IPS-NIHi7 (cell line): Measurements from ENCODE around the gene DENND1A.

ENCODE experiments used
- DNase-seq: peaks from one replicate; pipeline ENCODE4 v3.0.0; 2012; ENCODE audit warnings: mixed read lengths; ENCODE audit errors: extremely low spot score

DENND1A gene

DNA sequence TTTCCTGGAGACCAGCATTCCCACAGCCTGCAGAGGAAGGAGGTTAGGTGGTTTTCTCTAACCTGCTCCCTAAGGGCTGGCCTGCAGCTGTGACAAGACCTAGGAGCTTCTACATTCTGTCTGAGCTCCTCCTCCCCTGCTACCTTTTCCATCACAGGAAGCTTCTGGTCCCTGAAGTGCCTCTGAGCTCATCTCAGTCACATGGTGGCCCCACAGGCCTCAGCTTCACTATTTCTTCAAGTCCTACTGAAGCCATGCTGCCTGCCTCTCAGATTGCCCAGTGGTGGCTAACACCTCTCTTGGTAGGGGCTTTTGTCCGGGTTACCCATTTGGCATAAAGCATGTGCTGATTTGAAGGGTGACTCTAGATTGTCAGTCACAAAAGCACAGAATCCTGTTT lies 314.5 kb downstream of the DENND1A start:
- DNase-seq = no peak

DNA sequence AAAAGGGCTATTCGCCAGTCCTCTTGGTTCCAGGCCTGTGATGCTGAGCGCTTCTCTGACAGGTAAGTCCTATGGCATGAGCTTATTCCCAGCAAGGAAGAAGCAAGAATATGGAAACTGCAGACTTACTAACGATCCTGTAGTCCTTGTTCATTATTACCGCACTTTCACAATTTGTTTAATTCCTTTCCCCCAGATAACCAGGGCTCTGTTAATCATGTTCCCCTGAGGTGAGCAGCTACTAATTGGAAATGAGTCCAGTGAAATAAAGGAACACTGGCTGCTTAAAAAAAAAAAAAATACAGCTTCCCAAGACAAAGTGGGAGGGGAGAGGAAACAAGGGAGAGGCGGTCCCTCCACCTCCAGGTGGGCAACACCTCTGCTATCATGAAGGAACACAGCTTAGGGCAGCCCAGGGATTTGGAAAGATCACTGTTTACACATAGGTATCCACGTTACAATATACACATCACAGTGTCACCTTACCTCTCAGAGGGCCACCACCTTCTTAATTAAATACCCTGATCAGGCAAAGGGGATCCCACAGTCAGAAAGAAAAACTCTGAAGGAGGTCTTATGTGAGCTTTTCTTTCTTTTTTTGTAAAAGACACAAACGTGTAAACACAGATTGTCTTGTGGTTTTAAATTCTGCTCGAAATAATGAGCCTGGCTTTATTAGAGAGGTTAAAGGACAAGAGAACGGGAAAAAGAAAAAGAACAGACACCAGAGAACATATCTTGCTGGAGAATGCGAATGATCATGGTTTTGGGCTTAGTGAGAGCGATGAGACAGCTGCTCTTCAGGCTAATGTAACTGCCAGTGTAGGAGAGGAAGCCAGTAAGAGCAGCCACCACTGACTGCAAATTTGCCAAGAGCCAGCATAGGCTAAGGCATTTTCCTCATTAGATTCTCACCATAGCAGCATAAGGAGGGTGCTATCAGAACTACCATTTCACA lies 315.3 kb downstream of the DENND1A start:
- DNase-seq = no peak

DNA sequence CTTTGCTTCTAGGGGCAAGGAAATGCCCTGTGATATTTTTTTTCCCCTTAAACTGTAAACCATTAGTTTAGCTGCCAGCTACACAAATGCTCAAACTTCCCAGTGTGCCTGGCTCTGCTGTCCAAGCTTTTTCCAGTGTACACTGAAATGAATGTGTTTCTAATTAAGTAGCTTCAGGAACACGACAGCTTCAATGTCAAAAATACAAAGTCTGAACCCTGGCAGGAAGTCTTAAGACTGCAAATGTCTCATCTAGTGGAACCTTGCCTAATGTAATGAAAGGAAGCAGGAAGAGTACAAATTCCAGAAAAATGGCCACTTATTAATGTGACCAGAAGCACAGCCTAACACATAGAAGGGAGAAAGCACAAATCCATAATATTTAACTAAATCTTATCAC lies 318.7 kb downstream of the DENND1A start:
- no peak for DNase-seq

DNA sequence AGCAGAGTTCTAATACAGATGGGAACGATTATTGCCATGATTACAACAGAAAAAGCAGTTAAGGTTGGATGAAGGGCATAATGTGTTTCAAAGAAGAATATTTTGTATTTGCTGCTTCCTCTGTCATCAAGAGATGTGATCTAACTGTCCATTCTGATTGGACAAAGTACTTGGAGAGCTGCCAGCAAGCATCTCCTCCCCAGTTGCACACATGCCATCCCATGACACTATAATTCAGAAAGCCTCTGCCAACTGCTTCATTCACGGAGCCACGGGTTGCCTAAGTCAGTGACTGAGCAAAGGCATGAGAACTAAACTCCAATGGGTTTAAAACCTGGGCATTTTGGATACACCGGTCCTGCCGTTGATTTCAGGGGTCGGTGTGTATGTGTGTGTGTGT lies 320.1 kb downstream of the DENND1A start:
- DNase-seq = no peak

DNA sequence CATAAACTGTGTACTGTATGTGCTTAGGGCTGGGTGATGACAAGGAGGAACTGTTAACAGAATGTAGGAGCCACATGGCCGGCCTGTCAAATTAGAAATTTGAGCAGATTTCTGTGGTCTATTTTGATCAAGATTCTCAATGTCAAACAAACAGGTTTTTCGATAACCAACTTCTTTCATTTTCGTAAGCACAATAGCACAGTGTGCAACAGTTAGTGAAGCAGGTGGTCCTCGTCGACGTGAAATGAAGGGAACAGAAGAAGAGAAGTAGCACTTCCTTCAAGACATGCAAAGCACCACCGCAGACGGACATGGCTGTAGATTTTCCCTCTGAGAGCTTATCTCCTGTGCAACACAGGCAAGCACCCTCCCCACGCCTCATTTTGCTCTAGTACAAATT lies 321.8 kb downstream of the DENND1A start:
- no peak for DNase-seq

DNA sequence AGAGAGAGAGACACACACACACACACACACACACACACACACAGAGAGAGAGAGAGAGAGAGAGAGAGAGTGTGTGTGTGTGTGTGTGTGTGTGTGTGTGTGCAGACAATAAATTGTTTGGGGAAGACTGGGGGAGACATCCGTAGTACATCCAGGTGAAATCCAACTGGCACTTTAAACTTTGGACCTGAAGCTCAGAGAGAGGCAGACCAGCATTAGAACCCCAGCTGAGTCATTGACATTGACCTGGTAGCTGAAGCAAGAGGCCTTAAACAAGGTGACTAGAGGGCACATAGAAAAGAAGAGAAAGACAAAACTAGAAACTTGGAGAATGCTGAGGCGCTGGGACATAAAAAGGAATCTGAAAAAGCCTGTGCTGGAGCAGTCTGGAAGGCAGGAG lies 322.4 kb downstream of the DENND1A start:
- DNase-seq = no peak

DNA sequence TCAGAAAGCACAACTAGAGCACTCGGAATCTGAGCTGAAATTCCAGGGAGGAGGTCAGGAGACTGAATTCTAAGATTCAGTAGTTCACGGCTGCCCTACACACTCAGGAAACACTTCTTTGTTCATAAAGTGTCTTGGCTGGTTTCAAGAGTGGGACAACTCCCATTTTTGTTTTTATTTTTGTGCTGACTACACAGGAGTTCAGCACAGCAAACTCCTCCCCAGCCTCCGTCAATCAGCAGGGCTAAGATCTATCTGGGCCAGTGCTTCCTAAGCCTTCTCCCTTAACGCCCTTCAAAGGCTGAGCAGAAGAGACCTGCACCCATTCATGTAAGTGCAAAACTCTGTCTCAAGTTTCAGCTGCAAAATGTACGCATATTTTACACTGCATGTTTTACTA lies 323.8 kb downstream of the DENND1A start:
- no peak for DNase-seq

DNA sequence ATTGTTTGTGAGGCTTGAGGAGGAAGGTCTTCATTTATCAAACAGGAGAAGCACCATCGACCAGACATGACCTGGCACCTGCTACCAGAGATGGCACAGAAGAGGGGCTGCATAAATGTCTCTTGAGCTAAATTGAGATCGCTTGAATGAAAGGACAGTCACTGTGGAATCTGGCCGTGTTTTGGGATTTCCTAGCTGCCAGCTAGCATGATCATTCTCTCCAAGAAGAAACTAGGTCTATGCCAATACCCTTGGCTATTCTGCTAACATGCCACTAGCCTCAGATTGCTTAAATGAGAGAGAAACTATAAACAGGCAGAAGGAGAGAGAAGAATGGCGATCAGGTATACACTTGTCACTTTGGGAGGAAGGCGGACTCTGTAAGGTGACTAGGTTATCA lies 324.6 kb downstream of the DENND1A start:
- DNase-seq = no peak

DNA sequence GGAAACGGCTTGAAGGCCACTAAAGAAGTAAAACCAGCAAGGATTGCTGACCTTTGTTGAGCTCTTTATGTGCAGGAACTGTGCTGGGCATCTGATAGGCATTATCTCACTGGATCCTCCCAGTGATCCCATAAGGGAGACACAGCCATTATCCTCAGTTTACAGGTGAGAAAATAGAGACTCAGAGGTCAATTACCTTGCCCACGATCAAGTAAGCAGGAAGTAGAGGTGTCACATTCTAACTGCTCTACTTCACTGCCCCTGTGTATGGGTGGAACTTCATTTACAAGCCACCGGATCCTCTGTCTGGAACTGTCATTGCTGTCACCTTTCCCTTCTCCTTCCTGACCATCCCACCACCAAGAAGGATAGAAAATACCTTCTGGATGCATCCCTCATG lies 325.1 kb downstream of the DENND1A start:
- no peak for DNase-seq

DNA sequence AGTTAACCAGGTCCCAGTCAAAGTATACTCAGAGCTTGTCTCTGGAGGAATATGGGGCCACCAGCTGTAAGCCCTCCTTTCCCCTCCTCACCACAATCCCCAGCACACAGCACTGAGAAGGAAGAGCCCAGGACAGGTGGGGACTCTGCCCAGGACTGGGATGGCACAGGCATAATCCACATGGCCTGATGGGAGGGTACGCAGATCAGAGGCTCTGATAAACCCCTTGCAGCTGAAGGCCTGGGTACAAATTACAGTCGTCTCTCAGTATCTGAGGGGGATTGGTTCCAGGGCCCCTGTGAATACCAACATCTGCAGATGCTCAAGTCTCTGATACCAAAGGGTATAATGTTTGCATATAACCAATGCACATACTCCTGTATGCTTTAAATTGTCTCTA lies 328.1 kb downstream of the DENND1A start:
- DNase-seq = no peak

DNA sequence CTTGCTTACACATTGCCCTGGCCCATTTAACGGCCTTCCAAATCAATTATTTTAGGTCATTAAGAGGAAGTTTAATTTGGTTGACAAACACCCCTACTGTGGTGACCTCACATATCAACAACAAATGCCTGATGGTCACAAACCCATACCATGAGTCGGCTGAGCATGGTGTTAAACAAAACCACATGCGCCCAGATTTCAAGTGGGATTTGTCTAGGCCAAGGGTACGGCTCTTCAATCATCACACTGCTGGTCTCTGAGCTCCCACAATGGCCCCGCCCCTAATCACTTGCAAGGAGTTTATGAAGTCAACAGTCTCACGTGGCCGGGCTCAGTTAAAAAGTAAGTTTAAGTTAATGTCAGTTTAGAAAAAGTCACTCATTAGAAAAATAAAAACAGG lies 330.1 kb downstream of the DENND1A start:
- no peak for DNase-seq

DNA sequence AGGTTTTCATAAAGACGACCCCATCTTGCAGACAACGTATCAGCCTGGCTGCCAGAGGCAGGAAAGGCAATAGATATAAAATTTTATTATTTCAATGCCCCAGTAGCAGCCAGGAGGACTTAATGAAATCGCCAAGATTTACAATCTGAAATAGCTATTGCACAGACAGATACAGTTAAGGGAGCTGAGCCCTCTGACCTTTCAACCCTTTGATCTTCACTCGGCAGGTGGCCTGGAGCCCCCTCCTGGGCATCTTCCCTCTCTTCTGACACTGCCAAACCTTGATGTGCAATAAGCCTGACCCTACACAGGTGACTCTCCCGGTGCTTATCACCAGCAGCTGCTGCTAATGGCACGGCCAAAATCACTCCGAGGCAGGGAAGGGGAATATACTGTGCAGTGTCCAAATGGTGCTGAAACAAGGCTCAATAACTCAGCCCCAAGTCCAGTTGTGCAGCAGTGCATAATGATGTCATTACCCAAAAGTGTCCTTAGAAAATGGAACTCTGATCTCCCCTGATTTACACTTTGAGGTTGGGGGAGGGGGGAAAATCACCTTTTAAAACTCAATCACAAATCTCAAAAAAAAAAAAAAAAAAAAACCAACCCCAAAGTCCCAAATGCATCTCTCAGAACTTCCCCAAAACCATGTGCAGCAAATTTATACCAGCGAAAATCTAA lies 331.9 kb downstream of the DENND1A start:
- DNase-seq = no peak

DNA sequence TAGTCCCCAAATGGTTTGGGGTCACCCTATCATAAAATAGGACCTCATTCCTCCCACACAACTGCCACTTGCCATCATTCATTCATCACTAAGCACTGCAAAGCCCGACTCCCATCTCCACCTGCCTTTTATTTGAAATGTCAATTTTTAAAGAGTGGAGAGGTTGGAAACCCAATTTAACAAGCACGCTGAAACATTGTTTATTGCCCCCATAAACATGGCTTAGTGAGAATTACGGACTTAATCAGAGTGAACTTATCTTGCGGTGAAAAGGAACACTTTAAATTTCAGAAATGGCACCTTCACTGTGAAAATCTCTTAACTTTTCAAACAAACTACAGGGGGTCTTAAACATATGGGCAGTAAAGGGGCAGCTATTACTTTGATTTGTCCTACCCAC lies 332.9 kb downstream of the DENND1A start:
- DNase-seq = no peak

DNA sequence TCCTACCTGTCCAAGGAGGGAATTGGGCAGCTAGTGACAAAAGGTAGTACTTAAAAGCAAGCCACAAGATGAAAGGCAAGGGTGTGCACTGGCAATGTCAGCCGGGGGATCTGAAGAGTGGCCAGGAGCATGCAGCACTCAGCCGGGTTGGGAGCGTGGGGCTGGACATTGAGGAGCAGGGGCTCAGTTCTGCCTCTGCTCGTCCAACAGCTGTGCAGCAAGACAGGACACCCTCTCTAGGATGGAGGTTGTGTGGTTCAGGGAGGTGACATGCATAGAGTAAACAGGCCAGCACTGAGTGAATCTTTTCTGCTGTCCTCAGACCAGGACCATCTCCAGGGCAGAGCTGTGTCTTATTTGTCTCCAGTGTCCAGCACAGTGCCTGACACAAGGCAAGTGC lies 338.6 kb downstream of the DENND1A start:
- DNase-seq = no peak

DNA sequence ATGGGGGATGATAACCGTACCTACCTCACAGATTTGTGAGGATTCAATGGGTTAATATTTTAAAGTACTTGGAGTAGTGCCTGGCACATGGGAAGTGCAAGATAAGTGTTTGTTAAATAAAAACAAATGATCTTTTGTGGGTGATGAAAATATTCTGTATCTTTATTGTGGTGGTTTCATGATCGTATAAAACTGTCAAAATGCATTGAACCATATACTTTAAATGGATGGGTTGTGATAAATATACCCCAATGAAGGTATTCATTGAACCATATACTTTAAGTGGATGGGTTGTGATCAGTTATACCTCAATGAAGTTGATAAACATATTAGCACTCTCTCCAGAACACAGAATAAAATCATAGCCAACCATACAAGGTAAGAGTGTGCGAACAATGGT lies 339.4 kb downstream of the DENND1A start:
- DNase-seq = no peak

DNA sequence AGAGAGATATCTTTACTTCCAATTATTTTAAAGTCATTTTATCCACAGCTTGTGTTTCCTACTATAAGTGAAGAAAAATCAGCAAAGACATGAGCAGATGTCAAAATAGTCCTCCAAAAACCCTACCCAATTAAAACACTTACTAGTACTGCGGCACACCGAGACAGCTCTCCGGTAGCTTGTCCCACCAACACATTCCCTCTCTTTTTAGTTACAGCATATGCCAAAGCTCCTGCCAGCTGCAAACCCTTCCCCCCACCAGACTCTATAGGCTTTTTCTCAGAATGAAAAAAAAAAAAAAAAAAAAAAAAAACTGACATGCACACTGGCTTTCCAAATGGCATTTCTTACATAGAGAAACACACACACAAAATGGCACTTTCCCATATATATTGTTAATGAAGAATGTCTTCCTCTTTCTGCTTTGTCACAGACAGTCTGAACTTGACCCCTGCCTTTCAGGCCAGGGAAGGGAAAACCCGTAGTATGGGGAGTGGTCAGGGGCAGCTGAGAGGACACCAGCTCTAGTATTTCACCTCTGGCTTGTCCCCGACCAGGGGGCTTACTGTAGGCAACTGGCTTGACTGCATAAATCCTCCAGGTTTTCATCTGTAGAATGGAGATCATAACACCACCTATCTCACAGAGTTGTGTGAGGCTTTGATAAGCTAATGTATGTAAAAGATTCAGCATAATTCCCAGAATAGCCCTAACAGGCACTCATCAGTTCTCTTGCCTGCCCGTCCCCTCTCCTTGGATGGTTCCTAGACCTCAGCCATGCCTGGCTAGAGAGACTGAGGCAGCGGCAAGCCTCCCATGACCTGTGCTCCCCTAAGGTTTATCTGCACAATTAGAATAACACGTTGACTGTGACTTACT lies 340.3 kb downstream of the DENND1A start:
- DNase-seq = no peak

DNA sequence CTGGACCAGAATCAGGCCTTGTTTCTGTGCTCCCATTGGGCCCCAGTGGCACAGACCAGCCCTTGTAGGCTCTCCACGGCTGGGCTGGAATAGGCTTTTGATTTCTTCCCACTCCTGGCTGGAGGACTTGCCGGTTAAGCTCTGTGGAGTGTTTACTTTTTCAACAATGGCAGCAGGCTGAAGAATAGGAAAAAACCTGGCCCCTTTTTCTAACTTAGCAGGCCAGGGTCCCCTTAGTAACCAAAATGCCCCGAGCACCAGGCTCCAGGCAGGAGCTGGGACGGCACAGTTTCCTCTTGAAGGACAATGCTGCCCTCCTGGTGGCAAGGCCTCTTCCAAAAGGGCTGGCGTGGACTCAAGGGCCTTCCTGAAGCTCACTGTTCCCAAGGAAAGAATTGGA lies 343.7 kb downstream of the DENND1A start:
- no peak for DNase-seq

DNA sequence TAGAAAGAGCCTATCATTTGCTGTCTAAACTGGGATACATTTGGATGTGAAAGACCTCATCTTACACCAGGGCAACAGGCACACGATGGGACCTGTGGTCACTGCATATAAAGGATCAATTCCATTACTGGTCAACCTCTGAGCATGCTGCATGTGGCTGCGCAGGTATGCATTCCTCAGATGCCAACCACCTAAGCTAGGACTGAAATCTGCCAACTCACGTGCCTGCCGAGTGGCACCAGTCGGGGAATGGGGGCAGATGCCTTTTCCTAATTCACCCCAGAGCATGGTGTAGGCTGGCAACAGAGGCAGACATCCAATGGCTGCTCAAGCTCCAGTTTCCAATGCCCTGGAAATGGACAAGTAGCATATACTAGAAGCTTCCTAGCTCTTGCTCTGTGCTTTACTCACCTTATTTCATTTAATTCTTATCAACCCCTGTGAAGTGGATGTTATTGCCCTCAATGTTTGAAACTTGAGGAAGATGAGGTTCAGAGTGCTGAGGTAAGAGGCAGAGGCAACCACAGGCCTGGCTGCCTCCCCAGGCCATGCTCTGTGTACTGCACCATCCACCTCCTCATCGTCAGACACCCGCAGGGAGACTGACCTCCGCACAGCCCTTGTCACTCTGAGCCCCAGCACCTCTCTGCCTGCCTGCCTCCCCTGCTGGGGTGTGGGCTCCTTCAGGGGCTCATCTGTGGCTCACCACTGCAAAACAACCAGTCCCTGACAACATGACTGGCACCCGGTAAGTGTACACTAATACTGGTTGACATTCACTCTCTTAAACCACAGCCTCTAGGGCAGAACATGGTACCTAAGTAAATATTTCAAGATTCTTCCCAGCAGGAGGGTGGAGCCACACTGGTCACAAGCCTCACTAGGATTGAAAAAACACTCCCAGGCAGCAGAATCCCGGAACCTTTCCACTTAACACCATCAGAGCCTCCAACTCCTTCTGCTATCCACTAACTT lies 345.4 kb downstream of the DENND1A start:
- no peak for DNase-seq

DNA sequence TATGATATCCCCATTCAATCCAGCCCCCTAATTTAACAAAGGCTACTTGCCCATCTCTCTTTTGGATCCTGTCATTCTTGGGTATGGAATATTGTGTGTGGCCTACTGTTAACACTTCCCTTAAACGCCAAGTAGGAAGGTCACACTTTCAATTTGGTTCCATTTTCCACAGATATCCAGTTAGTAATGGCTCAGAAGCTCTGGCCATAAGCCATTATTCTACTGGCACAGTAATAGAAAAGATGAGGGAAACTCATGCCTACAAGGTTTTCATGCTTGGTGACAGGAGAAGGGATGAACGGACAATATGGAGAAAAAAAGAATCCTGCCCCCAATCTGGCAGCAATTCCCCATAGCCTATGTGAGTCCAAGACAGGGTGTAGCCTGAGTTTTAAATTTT lies 346.3 kb downstream of the DENND1A start:
- DNase-seq = no peak

DNA sequence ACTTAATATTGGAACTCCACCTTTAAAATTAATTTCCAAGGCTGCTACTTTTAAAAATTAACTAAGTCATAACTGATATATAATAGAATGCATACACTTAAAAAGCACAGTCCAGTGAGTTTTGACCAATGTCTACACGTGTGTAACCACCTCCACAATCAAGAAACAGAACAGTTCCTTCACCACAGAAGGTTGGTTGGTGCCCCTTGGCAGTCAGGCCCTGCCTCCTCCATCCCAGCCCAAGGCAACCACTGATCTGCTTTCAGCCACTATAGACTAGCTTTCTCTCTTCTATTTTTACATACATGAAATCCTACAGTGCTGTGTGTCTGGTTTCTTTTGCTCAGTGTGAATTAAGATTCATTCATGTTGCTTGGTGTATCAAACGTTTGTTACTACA lies 358.7 kb downstream of the DENND1A start:
- no peak for DNase-seq
